WERI-Rb-1 (cell line): Measurements from ENCODE around the gene ELAC1.

ENCODE experiments used
- DNase-seq: peaks from one replicate; pipeline ENCODE4 v3.0.0-alpha.2; 2020
- H3K27ac ChIP-seq: fragments of 250-450 bp; sonication (Bioruptor Pico); 2 replicates; pipeline ENCODE4 v1.5.1; 2020; ENCODE audit warnings: mild to moderate bottlenecking, moderate library complexity
- H3K27me3 ChIP-seq: fragments of 250-450 bp; sonication (Bioruptor Pico); 2 replicates; pipeline ENCODE4 v1.5.1; 2021; ENCODE audit warnings: mild to moderate bottlenecking, low read depth, moderate library complexity; ENCODE audit not compliant: insufficient read depth, severe bottlenecking
- H3K36me3 ChIP-seq: fragments of 250-450 bp; sonication (Bioruptor Pico); 2 replicates; pipeline ENCODE4 v1.5.1; 2020; ENCODE audit warnings: mild to moderate bottlenecking, moderate library complexity
- H3K4me3 ChIP-seq: 2 replicates; pipeline ENCODE4 v1.5.1; 2011; ENCODE audit warnings: low read depth, mild to moderate bottlenecking, control low read depth, low read length
- H3K9me3 ChIP-seq: fragments of 250-450 bp; sonication (Bioruptor Pico); 2 replicates; pipeline ENCODE4 v1.5.1; 2021; ENCODE audit warnings: mild to moderate bottlenecking, moderate library complexity; ENCODE audit not compliant: severe bottlenecking
- CTCF ChIP-seq: IDR thresholded peaks from 2 replicates; pipeline ENCODE4 v1.5.1; 2011; ENCODE audit warnings: low read depth, mild to moderate bottlenecking, control low read depth, inconsistent platforms, low read length

ELAC1 gene

GRCh38 chr18:50973367-50974126 lies 5.7 kb downstream of the ELAC1 start:
- Histone ChIP-seq H3K27me3 (no peaks in the 10 kb centered on the region), H3K36me3 (peaks cover 22% of the 10 kb centered on the region), H3K4me3 (no peak overlapping the region), H3K9me3 (peaks cover 9% of the 10 kb centered on the region), H3K27ac (no peak overlapping the region)
- TF ChIP-seq CTCF: no peak
- no peak for DNase-seq

- no peak for TF ChIP-seq CTCF
- Histone ChIP-seq H3K27me3 (no peaks in the 10 kb centered on the region), H3K27ac (no peak overlapping the region), H3K4me3 (no peak overlapping the region), H3K9me3 (peaks cover 9% of the 10 kb centered on the region), H3K36me3 (peaks cover 22% of the 10 kb centered on the region)
- no peak for DNase-seq
Observed at GRCh38 chr18:50977037-50977760, 9.4 kb downstream of the ELAC1 start.

- H3K36me3 ChIP-seq: peaks cover 10% of the 10 kb centered on the region
- no peaks in the 10 kb centered on the region for H3K27me3 ChIP-seq
- H3K27ac ChIP-seq: no peak overlapping the region
- DNase-seq: no peak
- no peak overlapping the region for H3K4me3 ChIP-seq
- TF ChIP-seq CTCF: no peak
- peaks cover 9% of the 10 kb centered on the region for H3K9me3 ChIP-seq
Observed at GRCh38 chr18:50981381-50981780, 13.5 kb downstream of the ELAC1 start.

GRCh38 chr18:50982086-50982801 lies 14.4 kb downstream of the ELAC1 start:
- Histone ChIP-seq H3K4me3 (no peak overlapping the region), H3K27me3 (no peaks in the 10 kb centered on the region), H3K27ac (no peak overlapping the region), H3K9me3 (peaks cover 3% of the 10 kb centered on the region), H3K36me3 (peaks cover 1% of the 10 kb centered on the region)
- TF ChIP-seq CTCF: no peak
- DNase-seq: no peak

- DNase-seq: no peak
- TF ChIP-seq CTCF: no peak
- no peak overlapping the region for H3K27ac ChIP-seq
- no peak overlapping the region for H3K4me3 ChIP-seq
- no peaks in the 10 kb centered on the region for H3K9me3 ChIP-seq
- no peaks in the 10 kb centered on the region for H3K27me3 ChIP-seq
- H3K36me3 ChIP-seq: no peaks in the 10 kb centered on the region; the same call in 1 of the 2 replicates
Observed at GRCh38 chr18:50982802-50983179, 15.0 kb downstream of the ELAC1 start.
